IMR-90 (cell line): Measurements from ENCODE around the gene FLVCR2. TPM values are rescaled to one million over a fixed set of nuclear protein-coding genes. Genes with fewer than 3 reads are reported as not detected.
A peak's percentile ranks its signal among the peaks of the same experiment; 100 is the strongest.

Experiments used
- ATAC-seq: fragments of 200-7000 bp; cut with Tn5 transposase; 2 replicates; pipeline ENCODE4 v1.9.1; 2020; ENCODE audit warnings: low read depth, mild to moderate bottlenecking, moderate library complexity
- BruUV-seq: library from RNA; stranded (reverse); fragments of 400-500 nt; replicated peaks from 2 replicates; lab custom pipeline; 2021; lab: Mats Ljungman, UMichigan
- CTCF ChIA-PET: fragments of 300-600 bp; formaldehyde crosslinking; extraction: SDS; loops from one replicate; lab custom pipeline; 2021; ENCODE audit warnings: antibody characterized with exemption; lab: Yijun Ruan, JAX
- POLR2A ChIA-PET: fragments of 300-600 bp; sonication (Branson Sonifier 250); formaldehyde crosslinking; loops from one replicate; lab custom pipeline; 2022; ENCODE audit warnings: antibody characterized with exemption; ENCODE audit not compliant: unreplicated experiment; lab: Charles Lee
- DNase-seq: peaks from one replicate; pipeline ENCODE4 v3.0.0; 2013
- H2AFZ ChIP-seq: replicated peaks from 2 replicates; pipeline ENCODE3; 2013; ENCODE audit warnings: low read length, mild to moderate bottlenecking; ENCODE audit not compliant: poor library complexity
- H2AK5ac ChIP-seq: 2 replicates; pipeline ENCODE4 v1.6.1; 2013; ENCODE audit warnings: low read depth, low read length, inconsistent platforms
- H2AK9ac ChIP-seq: replicated peaks from 2 replicates; pipeline ENCODE3; 2013; ENCODE audit warnings: mild to moderate bottlenecking, low read depth, low read length, moderate library complexity; ENCODE audit not compliant: poor library complexity
- H2BK120ac ChIP-seq: 2 replicates; pipeline ENCODE4 v1.6.1; 2013; ENCODE audit warnings: low read depth, low read length, inconsistent platforms
- H2BK15ac ChIP-seq: 3 replicates; pipeline ENCODE4 v1.6.1; 2013; ENCODE audit warnings: low read depth, low read length, inconsistent platforms
- H2BK20ac ChIP-seq: 2 replicates; pipeline ENCODE4 v1.6.1; 2013; ENCODE audit warnings: low read depth, mild to moderate bottlenecking, inconsistent platforms, low read length, moderate library complexity
- H2BK5ac ChIP-seq: 2 replicates; pipeline ENCODE4 v1.6.1; 2013; ENCODE audit warnings: mild to moderate bottlenecking, low read depth, low read length, inconsistent platforms; ENCODE audit not compliant: poor library complexity, severe bottlenecking
- H3K14ac ChIP-seq: replicated peaks from 2 replicates; pipeline ENCODE4 v1.6.1; 2013; ENCODE audit warnings: low read depth, low read length, inconsistent platforms
- H3K18ac ChIP-seq: 2 replicates; pipeline ENCODE4 v1.6.1; 2013; ENCODE audit warnings: low read depth, low read length, control low read depth
- H3K23ac ChIP-seq: 2 replicates; pipeline ENCODE4 v1.6.1; 2013; ENCODE audit warnings: low read depth, low read length, inconsistent platforms
- H3K27ac ChIP-seq: 2 replicates; pipeline ENCODE4 v1.5.1; 2013; ENCODE audit warnings: mild to moderate bottlenecking, control low read depth, low read length; ENCODE audit not compliant: insufficient read depth
- H3K27me3 ChIP-seq: 2 replicates; pipeline ENCODE4 v1.6.1; 2013; ENCODE audit warnings: low read length; ENCODE audit not compliant: control insufficient read depth, insufficient read depth
- H3K36me3 ChIP-seq: 2 replicates; pipeline ENCODE4 v1.6.1; 2013; ENCODE audit warnings: low read length, mixed read lengths; ENCODE audit not compliant: control insufficient read depth, insufficient read depth
- H3K4ac ChIP-seq: 2 replicates; pipeline ENCODE4 v1.6.1; 2013; ENCODE audit warnings: low read depth, low read length, inconsistent platforms
- H3K4me1 ChIP-seq: 2 replicates; pipeline ENCODE4 v1.6.1; 2013; ENCODE audit warnings: low read length, mixed read lengths; ENCODE audit not compliant: control insufficient read depth, insufficient read depth
- H3K4me2 ChIP-seq: 2 replicates; pipeline ENCODE4 v1.6.1; 2013; ENCODE audit warnings: low read depth, mild to moderate bottlenecking, control low read depth, low read length, moderate library complexity
- H3K4me3 ChIP-seq: 2 replicates; pipeline ENCODE4 v1.5.1; 2013; ENCODE audit warnings: low read depth, mild to moderate bottlenecking, control low read depth, low read length, moderate library complexity; ENCODE audit not compliant: insufficient read depth
- H3K56ac ChIP-seq: 2 replicates; pipeline ENCODE4 v1.6.1; 2013; ENCODE audit warnings: low read length, inconsistent platforms; ENCODE audit not compliant: insufficient read depth; ENCODE audit errors: extremely low read depth
- H3K79me1 ChIP-seq, 2 experiments: 2 replicates each; pipeline ENCODE4 v1.6.1; 2013; ENCODE audit warnings: low read length in 2 of 2, inconsistent platforms in 1 of 2, low read depth in 1 of 2
- H3K9ac ChIP-seq: 2 replicates; pipeline ENCODE4 v1.6.1; 2013; ENCODE audit warnings: low read depth, low read length, control low read depth
- H3K9me1 ChIP-seq: 2 replicates; pipeline ENCODE4 v1.6.1; 2013; ENCODE audit warnings: low read length, inconsistent platforms; ENCODE audit not compliant: insufficient read depth
- H3K9me3 ChIP-seq: 2 replicates; pipeline ENCODE4 v1.6.1; 2013; ENCODE audit warnings: low read length; ENCODE audit not compliant: control insufficient read depth, insufficient read depth
- H4K20me1 ChIP-seq: 2 replicates; pipeline ENCODE4 v1.6.1; 2013; ENCODE audit warnings: low read length, inconsistent platforms; ENCODE audit not compliant: insufficient read depth
- H4K5ac ChIP-seq: 2 replicates; pipeline ENCODE4 v1.6.1; 2013; ENCODE audit warnings: mild to moderate bottlenecking, low read depth, low read length, control low read depth
- H4K8ac ChIP-seq, 2 experiments: 2 replicates each; pipeline ENCODE4 v1.6.1; 2013; ENCODE audit warnings: low read depth in 2 of 2, low read length in 2 of 2, control low read depth in 1 of 2, inconsistent platforms in 1 of 2
- H4K91ac ChIP-seq: 2 replicates; pipeline ENCODE4 v1.6.1; 2013; ENCODE audit warnings: low read depth, low read length, inconsistent platforms; ENCODE audit not compliant: insufficient read depth
- BHLHE40 ChIP-seq: fragments of 150-350 bp; IDR thresholded peaks from 2 replicates; pipeline ENCODE4 v1.6.1; 2016; ENCODE audit warnings: mild to moderate bottlenecking, low read depth, low read length
- CEBPB ChIP-seq: IDR thresholded peaks from 2 replicates; pipeline ENCODE4 v1.6.1; 2012; ENCODE audit warnings: low read depth, low read length, improper control_type of control experiment
- CHD1 ChIP-seq: IDR thresholded peaks from 2 replicates; pipeline ENCODE4 v1.6.1; 2012; ENCODE audit warnings: low read depth, low read length, improper control_type of control experiment
- FOS ChIP-seq: fragments of 150-350 bp; IDR thresholded peaks from 2 replicates; pipeline ENCODE4 v1.6.1; 2016; ENCODE audit warnings: low read depth, low read length
- MAFK ChIP-seq: IDR thresholded peaks from 2 replicates; pipeline ENCODE4 v1.6.1; 2012; ENCODE audit warnings: low read depth, low read length, improper control_type of control experiment
- MAZ ChIP-seq: IDR thresholded peaks from 2 replicates; pipeline ENCODE4 v1.6.1; 2012; ENCODE audit warnings: low read depth, mild to moderate bottlenecking, low read length, improper control_type of control experiment, moderate library complexity, borderline replicate concordance
- MXI1 ChIP-seq: IDR thresholded peaks from 2 replicates; pipeline ENCODE4 v1.6.1; 2012; ENCODE audit warnings: low read depth, mild to moderate bottlenecking, low read length, moderate library complexity, borderline replicate concordance
- NFE2L2 ChIP-seq: fragments of 150-350 bp; IDR thresholded peaks from 2 replicates; pipeline ENCODE4 v1.6.1; 2016; ENCODE audit warnings: low read depth, mild to moderate bottlenecking, low read length
- RAD21 ChIP-seq: IDR thresholded peaks from 2 replicates; pipeline ENCODE4 v1.6.1; 2012; ENCODE audit warnings: low read length, improper control_type of control experiment
- RCOR1 ChIP-seq: IDR thresholded peaks from 2 replicates; pipeline ENCODE4 v1.6.1; 2012; ENCODE audit warnings: mild to moderate bottlenecking, low read length, improper control_type of control experiment; ENCODE audit not compliant: insufficient replicate concordance
- RFX5 ChIP-seq: IDR thresholded peaks from 2 replicates; pipeline ENCODE4 v1.8.0; 2012; ENCODE audit warnings: low read depth, mild to moderate bottlenecking, low read length, moderate library complexity
- SMC3 ChIP-seq: fragments of 150-350 bp; IDR thresholded peaks from 2 replicates; pipeline ENCODE4 v1.6.1; 2016; ENCODE audit warnings: low read depth, mild to moderate bottlenecking, antibody characterized with exemption, low read length, moderate library complexity
- WGBS, 2 experiments: methylation state at CpG; one replicate each; pipeline versions ENCODE4 v1.1.5 to v1.1.7; 2013; ENCODE audit warnings: missing lambda C conversion rate in 2 of 2; ENCODE audit not compliant: insufficient read length in 1 of 2; ENCODE audit errors: extremely low coverage in 2 of 2; 5-methylcytosine and 5-hydroxymethylcytosine counted together
- dilution Hi-C: fragments of 300-500 bp; cut with HindIII; formaldehyde crosslinking; loops from one replicate; pipeline ENCODE4 v1.14.3; 2018; ENCODE audit warnings: low sequenced_read_pairs; ENCODE audit not compliant: unreplicated experiment
- in situ Hi-C: fragments of 300-500 bp; cut with MboI; formaldehyde crosslinking; loops from 3 replicates; pipeline ENCODE4 v1.14.3; 2019; ENCODE audit warnings: low sequenced_read_pairs, inconsistent platforms, mixed read lengths
- intact Hi-C: fragments of 100-400 bp; cut with micrococcal nuclease; formaldehyde crosslinking; loops from 2 replicates; pipeline ENCODE4 v1.10.0; 2022
- polyA plus RNA-seq, 3 experiments: library from polyadenylated mRNA; depleted of rRNA; stranded (reverse); fragments of >200 nt; gene quantifications; 2 replicates each; pipeline ENCODE4 v1.2.3, GENCODE V29; 2012; ENCODE audit warnings: low replicate concordance in 1 of 3
- total RNA-seq: library from RNA; depleted of rRNA; stranded (reverse); fragments of >200 nt; gene quantifications from 2 replicates; pipeline ENCODE4 v1.2.3, GENCODE V29; 2012
- TF ChIP-seq, protein P1 (sequence below): conservative IDR thresholded peaks from 2 replicates; pipeline ENCODE4 v1.5.1; 2012; ENCODE audit warnings: mild to moderate bottlenecking, low read depth, low read length, improper control_type of control experiment
- TF ChIP-seq, protein P2 (sequence below): fragments of 150-350 bp; IDR thresholded peaks from 2 replicates; pipeline ENCODE4 v1.6.1; 2017; ENCODE audit warnings: mild to moderate bottlenecking, antibody characterized with exemption, low read length, low read depth

The FLVCR2 gene
- total and polyA plus RNA-seq, 2 of the 4 experiments (the other 2 are of a cell fraction) = 0.94 to 1.4 TPM

DNA sequence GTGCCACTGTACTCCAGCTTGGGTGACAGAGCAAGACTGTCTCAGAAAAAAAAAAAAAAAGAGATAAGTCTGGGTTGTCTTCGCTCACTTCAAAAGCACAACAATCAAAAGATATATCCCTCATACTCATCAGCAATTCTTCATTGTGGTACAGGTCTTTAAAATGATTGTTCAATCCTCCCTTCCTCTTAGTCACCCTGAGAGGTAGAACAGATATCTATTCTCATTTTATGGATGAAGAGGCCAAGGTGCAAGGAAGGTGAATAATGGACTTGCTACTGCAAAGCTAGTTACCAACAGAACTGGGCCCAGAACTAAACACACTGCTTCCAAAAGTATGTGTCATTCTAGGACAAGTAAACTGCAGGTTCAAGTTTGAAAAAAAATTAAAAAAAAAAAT, 75.1 kb downstream of the FLVCR2 start (continued):
- no peak for TF ChIP-seq MAFK
- no peak for TF ChIP-seq FOS
- TF ChIP-seq RFX5 = no peak
- TF ChIP-seq SMC3 = no peak

DNA sequence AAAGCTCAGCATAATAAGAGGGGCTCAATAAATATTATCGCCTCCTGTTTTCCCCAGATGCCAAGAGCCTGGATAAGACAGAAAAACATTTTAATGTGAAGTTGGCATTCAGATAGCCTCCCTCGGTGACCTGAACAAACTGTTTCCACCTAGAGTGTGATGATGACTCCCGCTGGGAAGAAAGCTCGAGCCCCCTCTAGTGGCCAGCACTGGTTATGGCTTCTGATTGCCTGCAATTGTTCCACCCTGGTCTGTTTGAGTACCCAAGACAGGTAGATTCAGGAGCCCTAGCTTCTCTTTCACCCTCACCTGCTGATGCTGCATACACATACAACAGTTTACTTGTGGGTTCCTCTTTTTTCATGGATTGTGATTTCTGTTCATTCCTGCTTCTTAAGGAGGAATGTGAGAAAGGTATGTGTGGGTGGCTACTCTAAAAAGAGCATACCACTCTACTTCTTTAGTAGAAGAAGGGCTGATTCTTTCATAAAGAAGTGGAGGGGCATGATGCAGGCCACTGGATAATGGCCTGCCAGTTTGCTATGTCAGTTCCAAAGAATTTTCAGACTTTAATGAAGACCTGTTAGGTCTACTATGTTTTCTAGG, 75.8 kb downstream of the FLVCR2 start:
- Histone ChIP-seq H4K5ac (no peak overlapping the region), H3K56ac (no peak overlapping the region), H3K27me3 (no peaks in the 10 kb centered on the region), H2BK15ac (no peak overlapping the region), H3K4me2 (no peak overlapping the region), H2BK20ac (no peak overlapping the region), H3K14ac (no peak overlapping the region), H3K36me3 (peaks cover 10% of the 10 kb centered on the region; the same call in 1 of the 2 replicates), H2AFZ (no peak overlapping the region), H2AK5ac (no peak overlapping the region), H3K4me3 (no peak overlapping the region), H3K9me1 (peaks cover 2% of the 10 kb centered on the region; the same call in 1 of the 2 replicates), H3K23ac (no peak overlapping the region), H3K4ac (no peak overlapping the region), H2AK9ac (no peak overlapping the region), H3K18ac (no peak overlapping the region), H4K8ac (no peak overlapping the region), H4K91ac (no peak overlapping the region), H2BK120ac (no peak overlapping the region), H2BK5ac (no peak overlapping the region), H3K27ac (no peak overlapping the region), H3K9me3 (no peaks in the 10 kb centered on the region), H4K20me1 (no peaks in the 10 kb centered on the region), H3K4me1 (no peaks in the 10 kb centered on the region), H3K9ac (no peak overlapping the region), H3K79me1 (no peaks in the 10 kb centered on the region)
- no TSS peak for BruUV-seq
- in situ Hi-C loops = loop anchor here (5.0 kb wide), 1 partner anchor 77 kb away; the partner anchor contains the start of gene FLVCR2
- ChIA-PET CTCF (interaction anchor here (9.8 kb wide), 1 partner anchor 76 kb away, joined by 125 read pairs; the partner anchor contains the start of gene FLVCR2), POLR2A (interaction anchor here (1.1 kb wide), 1 partner anchor 76 kb away, joined by 3 read pairs; no protein-coding TSS in a partner anchor)
- WGBS, 2 experiments = no CpG with 5 or more reads among the region's 4 CpGs
- intact Hi-C loops = loop anchor here (1.0 to 2.0 kb wide), 3 partner anchors 77 to 347 kb away; no protein-coding TSS in a partner anchor
- ATAC-seq = peak; percentile 99
- DNase-seq = peak; percentile 53
- dilution Hi-C loops = no loop called here
- no peak for TF ChIP-seq RFX5
- no peak for TF ChIP-seq CEBPB
- TF ChIP-seq, protein P1, sequence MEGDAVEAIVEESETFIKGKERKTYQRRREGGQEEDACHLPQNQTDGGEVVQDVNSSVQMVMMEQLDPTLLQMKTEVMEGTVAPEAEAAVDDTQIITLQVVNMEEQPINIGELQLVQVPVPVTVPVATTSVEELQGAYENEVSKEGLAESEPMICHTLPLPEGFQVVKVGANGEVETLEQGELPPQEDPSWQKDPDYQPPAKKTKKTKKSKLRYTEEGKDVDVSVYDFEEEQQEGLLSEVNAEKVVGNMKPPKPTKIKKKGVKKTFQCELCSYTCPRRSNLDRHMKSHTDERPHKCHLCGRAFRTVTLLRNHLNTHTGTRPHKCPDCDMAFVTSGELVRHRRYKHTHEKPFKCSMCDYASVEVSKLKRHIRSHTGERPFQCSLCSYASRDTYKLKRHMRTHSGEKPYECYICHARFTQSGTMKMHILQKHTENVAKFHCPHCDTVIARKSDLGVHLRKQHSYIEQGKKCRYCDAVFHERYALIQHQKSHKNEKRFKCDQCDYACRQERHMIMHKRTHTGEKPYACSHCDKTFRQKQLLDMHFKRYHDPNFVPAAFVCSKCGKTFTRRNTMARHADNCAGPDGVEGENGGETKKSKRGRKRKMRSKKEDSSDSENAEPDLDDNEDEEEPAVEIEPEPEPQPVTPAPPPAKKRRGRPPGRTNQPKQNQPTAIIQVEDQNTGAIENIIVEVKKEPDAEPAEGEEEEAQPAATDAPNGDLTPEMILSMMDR = peak; percentile 95
- TF ChIP-seq CHD1 = no peak
- TF ChIP-seq, protein P2, sequence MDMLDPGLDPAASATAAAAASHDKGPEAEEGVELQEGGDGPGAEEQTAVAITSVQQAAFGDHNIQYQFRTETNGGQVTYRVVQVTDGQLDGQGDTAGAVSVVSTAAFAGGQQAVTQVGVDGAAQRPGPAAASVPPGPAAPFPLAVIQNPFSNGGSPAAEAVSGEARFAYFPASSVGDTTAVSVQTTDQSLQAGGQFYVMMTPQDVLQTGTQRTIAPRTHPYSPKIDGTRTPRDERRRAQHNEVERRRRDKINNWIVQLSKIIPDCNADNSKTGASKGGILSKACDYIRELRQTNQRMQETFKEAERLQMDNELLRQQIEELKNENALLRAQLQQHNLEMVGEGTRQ = no peak
- TF ChIP-seq BHLHE40 = no peak
- TF ChIP-seq MAZ = no peak
- peak; percentile 90 for TF ChIP-seq RAD21
- no peak for TF ChIP-seq RCOR1
- no peak for TF ChIP-seq MXI1
- no peak for TF ChIP-seq NFE2L2
